Measurements from ENCODE around the gene STIM2. TPM values are rescaled to one million over a fixed set of nuclear protein-coding genes. Genes with fewer than 3 reads are reported as not detected.

STIM2 gene
- total and polyA plus RNA-seq, 10 of the 15 experiments (the other 5 are each of a cell fraction or from before 2014, with no cell fraction given): 4.7 to 41.5 (median 16.9) TPM

GRCh38 chr4:26885912-26886274 lies 25.3 kb downstream of the STIM2 start:
- Histone ChIP-seq H3K27ac (ENCODE audit: control insufficient read depth, insufficient read depth) (peak overlapping the region; percentile 89), H3K4me3 (peak overlapping the region; percentile 45; the same call in 1 of the 2 replicates), H4K20me1 (ENCODE audit: control insufficient read depth, insufficient read depth) (no peaks in the 10 kb centered on the region), H3K9me3 (replicated peaks; ENCODE audit: control insufficient read depth, insufficient read depth, low read length) (peaks cover 1% of the 10 kb centered on the region; the same call in 2 of the 3 replicates), H3K36me3 (ENCODE audit: control insufficient read depth in 2 of 2, insufficient read depth in 2 of 2, low read length in 1 of 2) (no peaks in the 10 kb centered on the region), H2AFZ (ENCODE audit: control insufficient read depth, low read depth, low read length) (peak overlapping the region; percentile 11; the same call in 1 of the 2 replicates), H3K79me2 (ENCODE audit: control insufficient read depth, insufficient read depth, low read length) (peaks cover 40% of the 10 kb centered on the region), H3K9ac (ENCODE audit: control insufficient read depth, insufficient read depth, low read length) (no peak overlapping the region), H3K4me2 (ENCODE audit: control insufficient read depth, insufficient read depth) (peak overlapping the region; percentile 84), H3K27me3 (replicated peaks in 1 of 2; ENCODE audit: control insufficient read depth in 2 of 2, insufficient read depth in 2 of 2, low read length in 1 of 2) (no peaks in the 10 kb centered on the region), H3K4me1 (ENCODE audit: control insufficient read depth, insufficient read depth, low read length) (peaks cover 33% of the 10 kb centered on the region)
- intact Hi-C loops (cut with micrococcal nuclease; ENCODE audit: unreplicated experiment): loop anchor here (1.0 kb wide), 2 partner anchors 25 to 106 kb away; no protein-coding TSS in a partner anchor
- BruUV-seq (replicated peaks): no TSS peak
- DNase-seq (ENCODE audit: low read depth, low spot score) (peak; percentile 65), ATAC-seq (peak; percentile 81), FAIRE-seq (no peak)
- ChIA-PET POLR2A (interaction anchor here (0.6 to 5.6 kb wide), 12 partner anchors 14 to 117 kb away, joined by 3 to 51 read pairs (median 4); partner anchors contain the start of gene STIM2), CTCF (interaction anchor here (0.6 to 3.7 kb wide), 16 partner anchors 10 to 881 kb away, joined by 3 to 22 read pairs (median 4); no protein-coding TSS in a partner anchor), RAD21 (ENCODE audit: unreplicated experiment) (interaction anchor here (0.6 to 6.5 kb wide), 25 partner anchors 13 to 1026 kb away, joined by 3 to 82 read pairs (median 5); partner anchors contain the start of gene STIM2), SMC1A (ENCODE audit: uncharacterized antibody, unreplicated experiment) (interaction anchor here (0.6 to 6.6 kb wide), 23 partner anchors 9 to 120 kb away, joined by 3 to 116 read pairs (median 5); partner anchors contain the start of gene STIM2)
- 0% methylated on average over 2 of the region's 2 CpGs for WGBS (ENCODE audit: insufficient coverage, insufficient replicate concordance, low lambda C conversion rate, missing lambda C conversion rate)
- in situ Hi-C loops (cut with MboI): loop anchor here (10.0 kb wide), 1 partner anchor 109 kb away; no protein-coding TSS in a partner anchor
- TF ChIP-seq MTA3 (IDR thresholded peaks at IDR 0.05; ENCODE audit: borderline replicate concordance, low read length): no peak
- TF ChIP-seq TARDBP (IDR thresholded peaks at IDR 0.05; ENCODE audit: borderline replicate concordance): no peak
- no peak for TF ChIP-seq PAX5 (IDR thresholded peaks at IDR 0.05; ENCODE audit: borderline replicate concordance, low read depth, low read length)
- TF ChIP-seq TAF1 (IDR thresholded peaks at IDR 0.05; ENCODE audit: borderline replicate concordance, low read depth, low read length): 0 out of 2 replicates have a peak, but pooled peaks have one; percentile 18
- TF ChIP-seq ZBTB33 (IDR thresholded peaks at IDR 0.05): no peak
- 0 out of 2 replicates have a peak, but pooled peaks have one; percentile 10 for TF ChIP-seq SREBF1 (IDR thresholded peaks at IDR 0.05; ENCODE audit: low read length)
- no peak for TF ChIP-seq WRNIP1 (IDR thresholded peaks at IDR 0.05; ENCODE audit: borderline replicate concordance, low read depth, low read length)
- no peak for TF ChIP-seq MYB (IDR thresholded peaks at IDR 0.05; ENCODE audit: borderline replicate concordance, low read depth, low read length)
- no peak for TF ChIP-seq BCL3 (IDR thresholded peaks at IDR 0.05; ENCODE audit: borderline replicate concordance, insufficient read depth, low read depth, low read length, poor library complexity, severe bottlenecking)
- TF ChIP-seq EGR1 (IDR thresholded peaks at IDR 0.05; ENCODE audit: borderline replicate concordance in 1 of 2, low read depth in 2 of 2, low read length in 2 of 2): no peak
- TF ChIP-seq MAX (IDR thresholded peaks at IDR 0.05; ENCODE audit: low read depth, low read length): no peak
- no peak for TF ChIP-seq IRF5 (IDR thresholded peaks at IDR 0.05; ENCODE audit: borderline replicate concordance)
- TF ChIP-seq E4F1 (IDR thresholded peaks at IDR 0.05; ENCODE audit: borderline replicate concordance, partially characterized antibody): no peak

Measured in GM12878 (cell line).